GM12878 (cell line): Measurements from ENCODE around the gene NLGN4X. TPM values are rescaled to one million over a fixed set of nuclear protein-coding genes. Genes with fewer than 3 reads are reported as not detected.

ENCODE experiments used
- ATAC-seq: fragments of 200-7000 bp; cut with Tn5 transposase; 3 replicates; pipeline ENCODE4 v1.9.1; 2020; ENCODE audit warnings: mild to moderate bottlenecking, moderate library complexity
- BruUV-seq: library from RNA; stranded (reverse); fragments of 400-500 nt; replicated peaks from 2 replicates; lab custom pipeline; 2021; lab: Mats Ljungman, UMichigan
- CTCF ChIA-PET: fragments of 300-600 bp; sonication (Branson Sonifier 250); formaldehyde crosslinking; extraction: SDS; loops from one replicate; lab custom pipeline; 2021; ENCODE audit warnings: inconsistent platforms; lab: Yijun Ruan, JAX
- POLR2A ChIA-PET: fragments of 350-600 bp; formaldehyde crosslinking; extraction: SDS; loops from one replicate; lab custom pipeline; 2021; ENCODE audit warnings: inconsistent platforms; lab: Charles Lee
- RAD21 ChIA-PET: fragments of 300-600 bp; sonication (Branson Sonifier 250); formaldehyde crosslinking; loops from one replicate; lab custom pipeline; 2023; ENCODE audit warnings: antibody characterized with exemption; ENCODE audit not compliant: unreplicated experiment; lab: Charles Lee
- SMC1A ChIA-PET: fragments of 300-600 bp; sonication (Branson Sonifier 250); formaldehyde crosslinking; loops from one replicate; lab custom pipeline; 2023; ENCODE audit not compliant: unreplicated experiment, uncharacterized antibody; lab: Charles Lee
- DNase-seq: peaks from one replicate; pipeline ENCODE4 v3.0.0-alpha.2; 2011; ENCODE audit warnings: low read depth, low spot score
- FAIRE-seq: peaks from 3 replicates; lab custom pipeline; 2011; peaks lifted over from hg19 to GRCh38; lab: Jason Lieb, UNC
- H2AFZ ChIP-seq: 2 replicates; pipeline ENCODE4 v1.6.0; 2011; ENCODE audit warnings: low read depth, low read length, control low read depth; ENCODE audit not compliant: control insufficient read depth
- H3K27ac ChIP-seq: 2 replicates; pipeline ENCODE4 v1.5.1; 2011; ENCODE audit warnings: control low read depth; ENCODE audit not compliant: control insufficient read depth, insufficient read depth
- H3K27me3 ChIP-seq, 2 experiments: replicated peaks in 1 of 2; 2 replicates each; pipeline versions ENCODE4 v1.6.0 to v1.6.1; 2011; ENCODE audit warnings: low read length in 1 of 2; ENCODE audit not compliant: control insufficient read depth in 2 of 2, insufficient read depth in 2 of 2
- H3K36me3 ChIP-seq, 2 experiments: 2 replicates each; pipeline ENCODE4 v1.5.1; 2011; ENCODE audit warnings: low read length in 1 of 2; ENCODE audit not compliant: control insufficient read depth in 2 of 2, insufficient read depth in 2 of 2
- H3K4me1 ChIP-seq: 2 replicates; pipeline ENCODE4 v1.6.1; 2011; ENCODE audit warnings: mild to moderate bottlenecking, low read length, moderate library complexity, mixed read lengths; ENCODE audit not compliant: control insufficient read depth, insufficient read depth
- H3K4me2 ChIP-seq: 2 replicates; pipeline ENCODE4 v1.6.0; 2011; ENCODE audit warnings: control low read depth; ENCODE audit not compliant: control insufficient read depth, insufficient read depth
- H3K4me3 ChIP-seq: fragments of 200-600 bp; sonication (generic); 2 replicates; pipeline ENCODE4 v1.5.1; 2016
- H3K79me2 ChIP-seq: 2 replicates; pipeline ENCODE4 v1.6.0; 2011; ENCODE audit warnings: low read length; ENCODE audit not compliant: control insufficient read depth, insufficient read depth
- H3K9ac ChIP-seq: 2 replicates; pipeline ENCODE4 v1.8.0; 2011; ENCODE audit warnings: low read length, control low read depth, mixed read lengths; ENCODE audit not compliant: control insufficient read depth, insufficient read depth
- H3K9me3 ChIP-seq: replicated peaks from 3 replicates; pipeline ENCODE4 v1.5.1; 2011; ENCODE audit warnings: mild to moderate bottlenecking, low read length; ENCODE audit not compliant: control insufficient read depth, insufficient read depth
- H4K20me1 ChIP-seq: 2 replicates; pipeline ENCODE4 v1.6.0; 2011; ENCODE audit not compliant: control insufficient read depth, insufficient read depth
- MYC ChIP-seq: IDR thresholded peaks from 2 replicates; pipeline ENCODE4 v1.6.1; 2011; ENCODE audit warnings: mild to moderate bottlenecking, low read length, moderate library complexity, inconsistent platforms; ENCODE audit not compliant: insufficient read depth, insufficient replicate concordance, insufficient read length, severe bottlenecking
- RBBP5 ChIP-seq: fragments of 200-600 bp; sonication (generic); conservative IDR thresholded peaks from 2 replicates; pipeline ENCODE4 v1.6.1; 2016
- ZNF24 ChIP-seq: fragments of 450-650 bp; IDR thresholded peaks from 2 replicates; pipeline ENCODE4 v1.6.1; 2017; ENCODE audit warnings: antibody characterized with exemption, mild to moderate bottlenecking
- ZZZ3 ChIP-seq: IDR thresholded peaks from 2 replicates; pipeline ENCODE4 v1.6.1; 2011; ENCODE audit warnings: low read depth; ENCODE audit not compliant: control insufficient read depth, insufficient read length
- WGBS: methylation state at CpG from one replicate; pipeline ENCODE4 v1.1.6; 2016; ENCODE audit warnings: low lambda C conversion rate; ENCODE audit not compliant: insufficient replicate concordance, insufficient coverage; ENCODE audit errors: missing lambda C conversion rate; 5-methylcytosine and 5-hydroxymethylcytosine counted together
- in situ Hi-C: fragments of 300-500 bp; cut with MboI; formaldehyde crosslinking; loops from 9 replicates; pipeline ENCODE4 v1.14.3; 2018; ENCODE audit warnings: mixed read lengths
- intact Hi-C: fragments of 100-400 bp; cut with micrococcal nuclease; formaldehyde crosslinking; loops from one replicate; pipeline ENCODE4 v1.14.2; 2022; ENCODE audit not compliant: unreplicated experiment
- polyA plus RNA-seq, 11 experiments: library from polyadenylated mRNA; depleted of rRNA in 4 of 11; unstranded in 6 of 11; stranded (reverse) in 5 of 11; fragments of >200 nt; fragmentation: Nextera tagmentation in 4 of 11; fragmentation: Illumina TruSeq in 1 of 11; extraction: Ambion mirVana in 4 of 11; extraction: Trizol in 1 of 11; gene quantifications; 1 replicate in 1 of 11; 2 replicates in 10 of 11; pipeline versions ENCODE4 v1.2.1 to v1.2.3, GENCODE V29; 2011 to 2016; ENCODE audit warnings: inconsistent platforms in 2 of 11, missing spikeins in 2 of 11, low read depth in 1 of 11
- total RNA-seq, 4 experiments: library from RNA; depleted of rRNA in 3 of 4; stranded (reverse); fragments of >200 nt in 3 of 4; fragmentation: Illumina TruSeq in 1 of 4; extraction: Trizol in 1 of 4; gene quantifications; 2 replicates each; pipeline versions ENCODE4 v1.2.1 to v1.2.3, GENCODE V29; 2013 to 2021
- TF ChIP-seq, protein P1 (sequence below): fragments of 450-650 bp; IDR thresholded peaks from 2 replicates; pipeline ENCODE4 v1.6.1; 2016; ENCODE audit warnings: mild to moderate bottlenecking
- TF ChIP-seq, protein P2 (sequence below): fragments of 450-650 bp; IDR thresholded peaks from 2 replicates; pipeline ENCODE4 v1.6.1; 2017; ENCODE audit warnings: low read depth, mild to moderate bottlenecking, moderate library complexity

Gene NLGN4X
- total and polyA plus RNA-seq, 10 of the 15 experiments (the other 5 are each of a cell fraction or from before 2014, with no cell fraction given): 0.02 to 1.5 (median 0.09) TPM; not detected in 2

DNA sequence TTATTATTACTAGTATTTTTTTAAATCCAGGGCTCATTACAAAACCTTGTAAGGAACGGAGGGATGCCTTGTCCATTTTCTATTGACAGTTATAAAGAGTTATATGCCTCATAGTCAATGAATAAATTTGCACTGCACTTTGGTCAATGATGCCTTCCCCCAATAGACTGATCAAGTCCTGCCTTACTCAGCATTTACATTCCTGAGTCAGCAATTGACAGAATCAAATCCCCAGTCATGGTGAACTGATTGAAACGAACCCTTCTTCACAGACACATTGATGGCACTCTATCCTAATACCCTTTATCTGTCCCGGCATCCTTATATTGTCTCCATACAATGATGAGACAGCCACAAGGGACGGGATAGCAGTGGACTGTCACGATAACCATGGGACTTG lies 213.2 kb downstream of the NLGN4X start (continued):
- TF ChIP-seq, protein P1, sequence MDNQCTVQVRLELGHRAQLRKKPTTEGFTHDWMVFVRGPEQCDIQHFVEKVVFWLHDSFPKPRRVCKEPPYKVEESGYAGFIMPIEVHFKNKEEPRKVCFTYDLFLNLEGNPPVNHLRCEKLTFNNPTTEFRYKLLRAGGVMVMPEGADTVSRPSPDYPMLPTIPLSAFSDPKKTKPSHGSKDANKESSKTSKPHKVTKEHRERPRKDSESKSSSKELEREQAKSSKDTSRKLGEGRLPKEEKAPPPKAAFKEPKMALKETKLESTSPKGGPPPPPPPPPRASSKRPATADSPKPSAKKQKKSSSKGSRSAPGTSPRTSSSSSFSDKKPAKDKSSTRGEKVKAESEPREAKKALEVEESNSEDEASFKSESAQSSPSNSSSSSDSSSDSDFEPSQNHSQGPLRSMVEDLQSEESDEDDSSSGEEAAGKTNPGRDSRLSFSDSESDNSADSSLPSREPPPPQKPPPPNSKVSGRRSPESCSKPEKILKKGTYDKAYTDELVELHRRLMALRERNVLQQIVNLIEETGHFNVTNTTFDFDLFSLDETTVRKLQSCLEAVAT: no peak

- BruUV-seq: no TSS peak
- no peaks in the 10 kb centered on the region for H3K27me3 ChIP-seq
- POLR2A ChIA-PET: no interaction called here
- in situ Hi-C loops (no loop called here), intact Hi-C loops (no loop called here)
- no peak overlapping the region for H3K4me2 ChIP-seq
- DNase-seq: no peak
- no peak overlapping the region for H3K4me3 ChIP-seq
- H3K4me1 ChIP-seq: no peaks in the 10 kb centered on the region
- H3K9me3 ChIP-seq: no peaks in the 10 kb centered on the region
- CTCF ChIA-PET: no interaction called here
- 43% methylated on average over 2 of the region's 2 CpGs for WGBS
- H3K9ac ChIP-seq: no peak overlapping the region
- no peak for TF ChIP-seq RBBP5
- no peak for TF ChIP-seq ZZZ3
- no peak for TF ChIP-seq MYC
- no peak for TF ChIP-seq ZNF24
- TF ChIP-seq, protein P2, sequence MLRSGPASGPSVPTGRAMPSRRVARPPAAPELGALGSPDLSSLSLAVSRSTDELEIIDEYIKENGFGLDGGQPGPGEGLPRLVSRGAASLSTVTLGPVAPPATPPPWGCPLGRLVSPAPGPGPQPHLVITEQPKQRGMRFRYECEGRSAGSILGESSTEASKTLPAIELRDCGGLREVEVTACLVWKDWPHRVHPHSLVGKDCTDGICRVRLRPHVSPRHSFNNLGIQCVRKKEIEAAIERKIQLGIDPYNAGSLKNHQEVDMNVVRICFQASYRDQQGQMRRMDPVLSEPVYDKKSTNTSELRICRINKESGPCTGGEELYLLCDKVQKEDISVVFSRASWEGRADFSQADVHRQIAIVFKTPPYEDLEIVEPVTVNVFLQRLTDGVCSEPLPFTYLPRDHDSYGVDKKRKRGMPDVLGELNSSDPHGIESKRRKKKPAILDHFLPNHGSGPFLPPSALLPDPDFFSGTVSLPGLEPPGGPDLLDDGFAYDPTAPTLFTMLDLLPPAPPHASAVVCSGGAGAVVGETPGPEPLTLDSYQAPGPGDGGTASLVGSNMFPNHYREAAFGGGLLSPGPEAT: no peak
- SMC1A ChIA-PET: interaction anchor here (1.0 kb wide), 1 partner anchor 11 kb away, joined by 3 read pairs; no protein-coding TSS in a partner anchor
- RAD21 ChIA-PET: interaction anchor here (1.0 kb wide), 1 partner anchor 11 kb away, joined by 3 read pairs; no protein-coding TSS in a partner anchor
- no peaks in the 10 kb centered on the region for H3K79me2 ChIP-seq
- FAIRE-seq: no peak
- H3K27ac ChIP-seq: no peak overlapping the region
- H4K20me1 ChIP-seq: no peaks in the 10 kb centered on the region
- H3K36me3 ChIP-seq: no peaks in the 10 kb centered on the region
- no peak overlapping the region for H2AFZ ChIP-seq
- no peak for ATAC-seq
These were observed 216.3 kb downstream of the NLGN4X start for GRCh38 chrX:6012357-6012756.
